GM12878 (cell line): ENCODE data around the gene CTBP1. TPM values are rescaled to one million over a fixed set of nuclear protein-coding genes. Genes with fewer than 3 reads are reported as not detected.

ENCODE experiments used
- ATAC-seq: fragments of 200-7000 bp; cut with Tn5 transposase; 3 replicates; pipeline ENCODE4 v1.9.1; 2020; ENCODE audit warnings: mild to moderate bottlenecking, moderate library complexity
- BruUV-seq: library from RNA; stranded (reverse); fragments of 400-500 nt; replicated peaks from 2 replicates; lab custom pipeline; 2021; lab: Mats Ljungman, UMichigan
- CTCF ChIA-PET: fragments of 300-600 bp; sonication (Branson Sonifier 250); formaldehyde crosslinking; extraction: SDS; loops from one replicate; lab custom pipeline; 2021; ENCODE audit warnings: inconsistent platforms; lab: Yijun Ruan, JAX
- POLR2A ChIA-PET: fragments of 350-600 bp; formaldehyde crosslinking; extraction: SDS; loops from one replicate; lab custom pipeline; 2021; ENCODE audit warnings: inconsistent platforms; lab: Charles Lee
- RAD21 ChIA-PET: fragments of 300-600 bp; sonication (Branson Sonifier 250); formaldehyde crosslinking; loops from one replicate; lab custom pipeline; 2023; ENCODE audit warnings: antibody characterized with exemption; ENCODE audit not compliant: unreplicated experiment; lab: Charles Lee
- SMC1A ChIA-PET: fragments of 300-600 bp; sonication (Branson Sonifier 250); formaldehyde crosslinking; loops from one replicate; lab custom pipeline; 2023; ENCODE audit not compliant: unreplicated experiment, uncharacterized antibody; lab: Charles Lee
- DNase-seq: peaks from one replicate; pipeline ENCODE4 v3.0.0-alpha.2; 2011; ENCODE audit warnings: low read depth, low spot score
- FAIRE-seq: peaks from 3 replicates; lab custom pipeline; 2011; peaks lifted over from hg19 to GRCh38; lab: Jason Lieb, UNC
- H2AFZ ChIP-seq: 2 replicates; pipeline ENCODE4 v1.6.0; 2011; ENCODE audit warnings: low read depth, low read length, control low read depth; ENCODE audit not compliant: control insufficient read depth
- H3K27ac ChIP-seq: 2 replicates; pipeline ENCODE4 v1.5.1; 2011; ENCODE audit warnings: control low read depth; ENCODE audit not compliant: control insufficient read depth, insufficient read depth
- H3K27me3 ChIP-seq, 2 experiments: replicated peaks in 1 of 2; 2 replicates each; pipeline versions ENCODE4 v1.6.0 to v1.6.1; 2011; ENCODE audit warnings: low read length in 1 of 2; ENCODE audit not compliant: control insufficient read depth in 2 of 2, insufficient read depth in 2 of 2
- H3K36me3 ChIP-seq, 2 experiments: 2 replicates each; pipeline ENCODE4 v1.5.1; 2011; ENCODE audit warnings: low read length in 1 of 2; ENCODE audit not compliant: control insufficient read depth in 2 of 2, insufficient read depth in 2 of 2
- H3K4me1 ChIP-seq: 2 replicates; pipeline ENCODE4 v1.6.1; 2011; ENCODE audit warnings: mild to moderate bottlenecking, low read length, moderate library complexity, mixed read lengths; ENCODE audit not compliant: control insufficient read depth, insufficient read depth
- H3K4me2 ChIP-seq: 2 replicates; pipeline ENCODE4 v1.6.0; 2011; ENCODE audit warnings: control low read depth; ENCODE audit not compliant: control insufficient read depth, insufficient read depth
- H3K4me3 ChIP-seq: fragments of 200-600 bp; sonication (generic); 2 replicates; pipeline ENCODE4 v1.5.1; 2016
- H3K79me2 ChIP-seq: 2 replicates; pipeline ENCODE4 v1.6.0; 2011; ENCODE audit warnings: low read length; ENCODE audit not compliant: control insufficient read depth, insufficient read depth
- H3K9ac ChIP-seq: 2 replicates; pipeline ENCODE4 v1.8.0; 2011; ENCODE audit warnings: low read length, control low read depth, mixed read lengths; ENCODE audit not compliant: control insufficient read depth, insufficient read depth
- H3K9me3 ChIP-seq: replicated peaks from 3 replicates; pipeline ENCODE4 v1.5.1; 2011; ENCODE audit warnings: mild to moderate bottlenecking, low read length; ENCODE audit not compliant: control insufficient read depth, insufficient read depth
- H4K20me1 ChIP-seq: 2 replicates; pipeline ENCODE4 v1.6.0; 2011; ENCODE audit not compliant: control insufficient read depth, insufficient read depth
- CBX3 ChIP-seq: fragments of 200-600 bp; sonication (generic); IDR thresholded peaks from 2 replicates; pipeline ENCODE4 v1.6.1; 2016; ENCODE audit warnings: low read depth, borderline replicate concordance
- CBX5 ChIP-seq: sonication (generic); IDR thresholded peaks from 2 replicates; pipeline ENCODE4 v1.6.1; 2016; ENCODE audit warnings: low read depth, moderate library complexity, mild to moderate bottlenecking, inconsistent platforms
- EP300 ChIP-seq, 2 experiments: fragments of 150-350 bp in 1 of 2; IDR thresholded peaks; 2 replicates each; pipeline ENCODE4 v1.6.1; 2011 to 2012; ENCODE audit warnings: low read depth in 2 of 2, low read length in 2 of 2, borderline replicate concordance in 1 of 2, improper control_type of control experiment in 1 of 2, inconsistent platforms in 1 of 2; ENCODE audit not compliant: control insufficient read depth in 1 of 2
- KDM1A ChIP-seq: fragments of 200-600 bp; sonication (generic); IDR thresholded peaks from 2 replicates; pipeline ENCODE4 v1.6.1; 2016; ENCODE audit warnings: borderline replicate concordance
- KLF5 ChIP-seq: fragments of 450-650 bp; IDR thresholded peaks from 2 replicates; pipeline ENCODE4 v1.6.1; 2014; ENCODE audit warnings: mild to moderate bottlenecking; ENCODE audit not compliant: partially characterized antibody
- MYB ChIP-seq: fragments of 150-350 bp; IDR thresholded peaks from 2 replicates; pipeline ENCODE4 v1.6.1; 2014; ENCODE audit warnings: mild to moderate bottlenecking, low read depth, low read length, borderline replicate concordance
- NFYB ChIP-seq: IDR thresholded peaks from 2 replicates; pipeline ENCODE4 v1.6.1; 2011; ENCODE audit warnings: low read depth, mild to moderate bottlenecking, low read length, improper control_type of control experiment, moderate library complexity; ENCODE audit not compliant: insufficient read depth
- PKNOX1 ChIP-seq: fragments of 450-650 bp; IDR thresholded peaks from 2 replicates; pipeline ENCODE4 v1.6.1; 2016; ENCODE audit warnings: mild to moderate bottlenecking
- PRDM15 ChIP-seq: fragments of 450-650 bp; formaldehyde crosslinking; IDR thresholded peaks from 2 replicates; pipeline ENCODE4 v1.4.0; 2020; ENCODE audit warnings: mild to moderate bottlenecking, moderate library complexity
- RAD51 ChIP-seq: fragments of 450-650 bp; IDR thresholded peaks from 2 replicates; pipeline ENCODE4 v1.6.1; 2016; ENCODE audit warnings: moderate library complexity, mild to moderate bottlenecking, inconsistent platforms
- RELA ChIP-seq: fragments of 450-650 bp; IDR thresholded peaks from 2 replicates; pipeline ENCODE4 v1.8.0; 2014; ENCODE audit warnings: borderline replicate concordance; ENCODE audit not compliant: partially characterized antibody
- SMC3 ChIP-seq: IDR thresholded peaks from 2 replicates; pipeline ENCODE4 v1.6.1; 2011; ENCODE audit warnings: low read length, improper control_type of control experiment, borderline replicate concordance
- YBX1 ChIP-seq: fragments of 450-650 bp; IDR thresholded peaks from 2 replicates; pipeline ENCODE4 v1.6.1; 2016; ENCODE audit warnings: antibody characterized with exemption
- WGBS: methylation state at CpG from one replicate; pipeline ENCODE4 v1.1.6; 2016; ENCODE audit warnings: low lambda C conversion rate; ENCODE audit not compliant: insufficient replicate concordance, insufficient coverage; ENCODE audit errors: missing lambda C conversion rate; 5-methylcytosine and 5-hydroxymethylcytosine counted together
- in situ Hi-C: fragments of 300-500 bp; cut with MboI; formaldehyde crosslinking; loops from 9 replicates; pipeline ENCODE4 v1.14.3; 2018; ENCODE audit warnings: mixed read lengths
- intact Hi-C: fragments of 100-400 bp; cut with micrococcal nuclease; formaldehyde crosslinking; loops from one replicate; pipeline ENCODE4 v1.14.2; 2022; ENCODE audit not compliant: unreplicated experiment
- polyA plus RNA-seq, 11 experiments: library from polyadenylated mRNA; depleted of rRNA in 4 of 11; unstranded in 6 of 11; stranded (reverse) in 5 of 11; fragments of >200 nt; fragmentation: Nextera tagmentation in 4 of 11; fragmentation: Illumina TruSeq in 1 of 11; extraction: Ambion mirVana in 4 of 11; extraction: Trizol in 1 of 11; gene quantifications; 1 replicate in 1 of 11; 2 replicates in 10 of 11; pipeline versions ENCODE4 v1.2.1 to v1.2.3, GENCODE V29; 2011 to 2016; ENCODE audit warnings: inconsistent platforms in 2 of 11, missing spikeins in 2 of 11, low read depth in 1 of 11
- total RNA-seq, 4 experiments: library from RNA; depleted of rRNA in 3 of 4; stranded (reverse); fragments of >200 nt in 3 of 4; fragmentation: Illumina TruSeq in 1 of 4; extraction: Trizol in 1 of 4; gene quantifications; 2 replicates each; pipeline versions ENCODE4 v1.2.1 to v1.2.3, GENCODE V29; 2013 to 2021
- TF ChIP-seq, protein P1 (sequence below): fragments of 450-650 bp; IDR thresholded peaks from 2 replicates; pipeline ENCODE4 v1.6.1; 2018; ENCODE audit warnings: mild to moderate bottlenecking, low read depth, moderate library complexity; ENCODE audit not compliant: partially characterized antibody

CTBP1 gene
- total and polyA plus RNA-seq, 10 of the 15 experiments (the other 5 are each of a cell fraction or from before 2014, with no cell fraction given): 7.4 to 182 (median 63.1) TPM

- Histone ChIP-seq H3K9me3 (peaks cover 19% of the 10 kb centered on the region; the same call in 2 of the 3 replicates), H3K9ac (no peak overlapping the region), H4K20me1 (no peaks in the 10 kb centered on the region), H3K27me3 (no peaks in the 10 kb centered on the region), H2AFZ (no peak overlapping the region), H3K4me3 (no peak overlapping the region), H3K27ac (no peak overlapping the region), H3K79me2 (peaks cover 14% of the 10 kb centered on the region), H3K4me2 (no peak overlapping the region), H3K4me1 (peaks cover 10% of the 10 kb centered on the region; the same call in 1 of the 2 replicates), H3K36me3 (peaks cover 0 to 4% of the 10 kb centered on the region in 2 experiments; a peak in 2 of 4 replicates)
- intact Hi-C loops: no loop called here
- BruUV-seq: no TSS peak
- ChIA-PET POLR2A (no interaction called here), CTCF (no interaction called here), SMC1A (no interaction called here), RAD21 (no interaction called here)
- TF ChIP-seq KDM1A (no peak), CBX5 (no peak), RELA (no peak), KLF5 (no peak), CBX3 (no peak), SMC3 (no peak), MYB (no peak), YBX1 (no peak), PKNOX1 (no peak), PRDM15 (CRISPR knock-in tag) (no peak), RAD51 (no peak), NFYB (no peak), EP300 (IDR thresholded peaks at IDR 0.05; ENCODE audit: borderline replicate concordance in 1 of 2, control insufficient read depth in 1 of 2, low read depth in 2 of 2, low read length in 2 of 2) (no peak)
- TF ChIP-seq, protein P1, sequence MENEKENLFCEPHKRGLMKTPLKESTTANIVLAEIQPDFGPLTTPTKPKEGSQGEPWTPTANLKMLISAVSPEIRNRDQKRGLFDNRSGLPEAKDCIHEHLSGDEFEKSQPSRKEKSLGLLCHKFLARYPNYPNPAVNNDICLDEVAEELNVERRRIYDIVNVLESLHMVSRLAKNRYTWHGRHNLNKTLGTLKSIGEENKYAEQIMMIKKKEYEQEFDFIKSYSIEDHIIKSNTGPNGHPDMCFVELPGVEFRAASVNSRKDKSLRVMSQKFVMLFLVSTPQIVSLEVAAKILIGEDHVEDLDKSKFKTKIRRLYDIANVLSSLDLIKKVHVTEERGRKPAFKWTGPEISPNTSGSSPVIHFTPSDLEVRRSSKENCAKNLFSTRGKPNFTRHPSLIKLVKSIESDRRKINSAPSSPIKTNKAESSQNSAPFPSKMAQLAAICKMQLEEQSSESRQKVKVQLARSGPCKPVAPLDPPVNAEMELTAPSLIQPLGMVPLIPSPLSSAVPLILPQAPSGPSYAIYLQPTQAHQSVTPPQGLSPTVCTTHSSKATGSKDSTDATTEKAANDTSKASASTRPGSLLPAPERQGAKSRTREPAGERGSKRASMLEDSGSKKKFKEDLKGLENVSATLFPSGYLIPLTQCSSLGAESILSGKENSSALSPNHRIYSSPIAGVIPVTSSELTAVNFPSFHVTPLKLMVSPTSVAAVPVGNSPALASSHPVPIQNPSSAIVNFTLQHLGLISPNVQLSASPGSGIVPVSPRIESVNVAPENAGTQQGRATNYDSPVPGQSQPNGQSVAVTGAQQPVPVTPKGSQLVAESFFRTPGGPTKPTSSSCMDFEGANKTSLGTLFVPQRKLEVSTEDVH: no peak
- ATAC-seq (no peak), FAIRE-seq (no peak), DNase-seq (no peak)
- in situ Hi-C loops: loop anchor here (5.0 kb wide), 1 partner anchor 99 kb away; no protein-coding TSS in a partner anchor
- 99% methylated on average over 6 of the region's 6 CpGs for WGBS
These were observed 4.1 kb upstream of the CTBP1 start for GRCh38 chr4:1252928-1253492.
